ENCODE results near the gene CDK6.

The CDK6 gene

DNA sequence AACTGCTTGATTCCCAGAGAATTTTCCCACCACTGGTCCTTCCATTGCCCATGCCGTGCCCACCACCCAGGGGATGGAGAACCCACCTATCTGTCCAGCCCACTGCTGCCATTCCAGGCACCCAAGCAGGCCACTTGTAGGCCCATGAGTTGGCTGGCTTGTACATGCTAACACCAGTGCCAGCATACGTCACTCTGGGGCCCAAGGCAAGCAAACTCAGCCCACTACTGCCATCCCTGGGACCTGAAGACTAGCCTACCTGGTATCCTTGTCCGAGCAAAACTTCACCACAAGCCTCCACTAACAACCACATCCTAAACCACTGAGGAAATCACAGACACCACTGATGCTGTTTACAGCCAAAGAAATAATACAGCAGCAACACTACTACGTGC is 44.7 kb upstream of the CDK6 start:
- H3K9ac ChIP-seq (ENCODE audit: low read length), result no peak overlapping the region
- no peak overlapping the region for H3K4me3 ChIP-seq (ENCODE audit: low read depth, low read length, poor library complexity, severe bottlenecking)
- no peak for TF ChIP-seq EZH2 (IDR thresholded peaks at IDR 0.05; ENCODE audit: borderline replicate concordance, low read length)
- TF ChIP-seq, protein P1, sequence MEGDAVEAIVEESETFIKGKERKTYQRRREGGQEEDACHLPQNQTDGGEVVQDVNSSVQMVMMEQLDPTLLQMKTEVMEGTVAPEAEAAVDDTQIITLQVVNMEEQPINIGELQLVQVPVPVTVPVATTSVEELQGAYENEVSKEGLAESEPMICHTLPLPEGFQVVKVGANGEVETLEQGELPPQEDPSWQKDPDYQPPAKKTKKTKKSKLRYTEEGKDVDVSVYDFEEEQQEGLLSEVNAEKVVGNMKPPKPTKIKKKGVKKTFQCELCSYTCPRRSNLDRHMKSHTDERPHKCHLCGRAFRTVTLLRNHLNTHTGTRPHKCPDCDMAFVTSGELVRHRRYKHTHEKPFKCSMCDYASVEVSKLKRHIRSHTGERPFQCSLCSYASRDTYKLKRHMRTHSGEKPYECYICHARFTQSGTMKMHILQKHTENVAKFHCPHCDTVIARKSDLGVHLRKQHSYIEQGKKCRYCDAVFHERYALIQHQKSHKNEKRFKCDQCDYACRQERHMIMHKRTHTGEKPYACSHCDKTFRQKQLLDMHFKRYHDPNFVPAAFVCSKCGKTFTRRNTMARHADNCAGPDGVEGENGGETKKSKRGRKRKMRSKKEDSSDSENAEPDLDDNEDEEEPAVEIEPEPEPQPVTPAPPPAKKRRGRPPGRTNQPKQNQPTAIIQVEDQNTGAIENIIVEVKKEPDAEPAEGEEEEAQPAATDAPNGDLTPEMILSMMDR (IDR thresholded peaks at IDR 0.05; ENCODE audit: low read length), result no peak
- H3K27ac ChIP-seq (ENCODE audit: low read depth, low read length, poor library complexity, severe bottlenecking), result no peak overlapping the region
- H3K36me3 ChIP-seq (ENCODE audit: insufficient read depth, low read length), result no peaks in the 10 kb centered on the region
- H3F3A ChIP-seq (ENCODE audit: insufficient read depth, low read length), result no peaks in the 10 kb centered on the region
- H3K4me1 ChIP-seq (ENCODE audit: insufficient read depth, low read length, severe bottlenecking), result no peaks in the 10 kb centered on the region
- H3K79me2 ChIP-seq (ENCODE audit: insufficient read depth, low read length), result no peaks in the 10 kb centered on the region
- no peak overlapping the region for H2AFZ ChIP-seq (ENCODE audit: low read length)
- H4K20me1 ChIP-seq (ENCODE audit: insufficient read depth, low read length), result no peaks in the 10 kb centered on the region
- no peak overlapping the region for H3K4me2 ChIP-seq (ENCODE audit: low read length)
- no peaks in the 10 kb centered on the region for H3K27me3 ChIP-seq (ENCODE audit: insufficient read depth, low read length)
- no peaks in the 10 kb centered on the region for H3K9me3 ChIP-seq (ENCODE audit: low read length)
- no peaks in the 10 kb centered on the region for H3K9me2 ChIP-seq (ENCODE audit: low read depth, low read length)

DNA sequence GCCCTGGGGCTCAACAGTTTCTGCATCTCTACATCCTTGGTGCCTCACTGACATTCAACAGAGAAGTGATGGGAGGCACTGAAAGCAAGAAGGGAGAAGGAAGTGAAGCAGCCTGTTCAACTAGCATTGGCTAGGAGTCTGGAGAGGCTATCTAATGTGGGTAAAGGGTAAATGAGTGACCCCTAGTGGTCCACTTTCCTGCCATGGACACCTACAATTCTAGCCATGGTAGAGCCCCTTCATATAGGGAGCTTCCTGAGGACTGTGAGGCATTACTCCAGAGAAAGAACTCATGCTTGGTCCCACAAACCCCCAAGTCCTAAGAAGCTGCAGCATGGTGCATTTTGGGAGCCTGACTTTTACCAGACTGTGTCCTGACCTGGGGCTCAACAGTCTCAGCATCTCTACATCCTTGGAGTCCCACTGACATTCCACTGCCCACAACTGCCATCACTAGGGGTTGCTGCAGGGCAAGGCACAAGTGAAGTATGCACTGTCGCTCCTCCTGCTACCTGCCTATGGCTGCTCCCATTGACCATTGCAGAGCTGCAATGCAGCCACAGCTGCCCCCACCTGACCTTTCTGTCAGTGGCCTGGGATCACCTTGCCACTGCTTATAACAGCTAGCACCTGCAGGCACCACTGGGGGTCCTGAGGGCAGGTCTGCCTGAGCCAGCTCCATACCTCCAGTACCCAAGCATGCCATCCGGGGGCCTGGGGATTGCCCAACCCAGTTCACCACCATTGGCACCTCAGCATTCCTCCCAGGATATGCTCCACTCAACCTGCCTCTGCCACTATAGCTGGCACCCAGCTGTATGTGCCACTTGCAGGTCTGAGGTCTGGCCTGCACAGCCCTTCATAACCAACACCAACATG is 44.1 kb upstream of the CDK6 start:
- Histone ChIP-seq H3K27ac (ENCODE audit: low read depth, low read length, poor library complexity, severe bottlenecking) (no peak overlapping the region), H4K20me1 (ENCODE audit: insufficient read depth, low read length) (no peaks in the 10 kb centered on the region), H3K36me3 (ENCODE audit: insufficient read depth, low read length) (no peaks in the 10 kb centered on the region), H2AFZ (ENCODE audit: low read length) (no peak overlapping the region), H3K4me3 (ENCODE audit: low read depth, low read length, poor library complexity, severe bottlenecking) (no peak overlapping the region), H3K4me1 (ENCODE audit: insufficient read depth, low read length, severe bottlenecking) (no peaks in the 10 kb centered on the region), H3K79me2 (ENCODE audit: insufficient read depth, low read length) (no peaks in the 10 kb centered on the region), H3K9ac (ENCODE audit: low read length) (no peak overlapping the region), H3F3A (ENCODE audit: insufficient read depth, low read length) (no peaks in the 10 kb centered on the region), H3K9me3 (ENCODE audit: low read length) (no peaks in the 10 kb centered on the region), H3K9me2 (ENCODE audit: low read depth, low read length) (no peaks in the 10 kb centered on the region), H3K27me3 (ENCODE audit: insufficient read depth, low read length) (no peaks in the 10 kb centered on the region), H3K4me2 (ENCODE audit: low read length) (no peak overlapping the region)
- no peak for TF ChIP-seq EZH2 (IDR thresholded peaks at IDR 0.05; ENCODE audit: borderline replicate concordance, low read length)
- TF ChIP-seq, protein P1 (IDR thresholded peaks at IDR 0.05; ENCODE audit: low read length), result peak; percentile 56; the same call in 1 of the 2 replicates

DNA sequence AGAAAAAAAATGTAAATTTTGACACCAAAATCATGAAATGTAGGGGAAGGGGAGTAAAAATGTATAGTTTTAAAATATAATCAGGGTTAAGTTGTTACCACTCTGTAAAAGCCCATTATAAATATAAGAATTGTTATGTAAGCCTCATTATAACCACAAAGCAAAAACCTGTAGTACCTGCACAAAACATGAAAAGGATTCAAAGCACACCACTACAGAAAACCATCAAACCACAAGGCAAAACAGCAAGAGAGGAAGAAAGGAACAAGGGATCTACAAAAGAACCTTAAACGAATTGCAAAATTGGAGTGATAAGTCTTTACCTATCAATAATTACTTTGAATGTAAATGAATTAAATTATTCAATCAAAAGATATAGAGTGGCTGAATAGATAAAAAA is 41.0 kb upstream of the CDK6 start:
- Histone ChIP-seq H4K20me1 (ENCODE audit: insufficient read depth, low read length) (no peaks in the 10 kb centered on the region), H3K27me3 (ENCODE audit: insufficient read depth, low read length) (no peaks in the 10 kb centered on the region), H3F3A (ENCODE audit: insufficient read depth, low read length) (no peaks in the 10 kb centered on the region), H3K9ac (ENCODE audit: low read length) (no peak overlapping the region), H3K4me2 (ENCODE audit: low read length) (no peak overlapping the region), H3K9me2 (ENCODE audit: low read depth, low read length) (no peaks in the 10 kb centered on the region), H3K36me3 (ENCODE audit: insufficient read depth, low read length) (no peaks in the 10 kb centered on the region), H2AFZ (ENCODE audit: low read length) (no peak overlapping the region), H3K4me1 (ENCODE audit: insufficient read depth, low read length, severe bottlenecking) (no peaks in the 10 kb centered on the region), H3K9me3 (ENCODE audit: low read length) (no peaks in the 10 kb centered on the region), H3K27ac (ENCODE audit: low read depth, low read length, poor library complexity, severe bottlenecking) (no peak overlapping the region), H3K4me3 (ENCODE audit: low read depth, low read length, poor library complexity, severe bottlenecking) (no peak overlapping the region), H3K79me2 (ENCODE audit: insufficient read depth, low read length) (no peaks in the 10 kb centered on the region)
- TF ChIP-seq, protein P1 (IDR thresholded peaks at IDR 0.05; ENCODE audit: low read length), result no peak
- no peak for TF ChIP-seq EZH2 (IDR thresholded peaks at IDR 0.05; ENCODE audit: borderline replicate concordance, low read length)

Measured in OCI-LY1 (cell line).